GM18499 (cell line): Measurements from ENCODE around the gene COL24A1.

Experiments
- ATAC-seq: cut with Tn5 transposase; IDR thresholded peaks from one replicate; pipeline ENCODE4 v1.9.1; 2021; ENCODE audit warnings: moderate number of reproducible peaks; ENCODE audit not compliant: insufficient read depth, unreplicated experiment

The COL24A1 gene

GRCh38 chr1:86156566-86157455 is at the start of gene COL24A1:
Gene COL24A1, minus strand, starts transcription at chr1:86156772. Its CDS starts 376 bp downstream, at chr1:86156396.
- no peak for ATAC-seq

GRCh38 chr1:86205741-86206140 is 49.2 kb upstream of the COL24A1 start:
- no peak for ATAC-seq

DNA sequence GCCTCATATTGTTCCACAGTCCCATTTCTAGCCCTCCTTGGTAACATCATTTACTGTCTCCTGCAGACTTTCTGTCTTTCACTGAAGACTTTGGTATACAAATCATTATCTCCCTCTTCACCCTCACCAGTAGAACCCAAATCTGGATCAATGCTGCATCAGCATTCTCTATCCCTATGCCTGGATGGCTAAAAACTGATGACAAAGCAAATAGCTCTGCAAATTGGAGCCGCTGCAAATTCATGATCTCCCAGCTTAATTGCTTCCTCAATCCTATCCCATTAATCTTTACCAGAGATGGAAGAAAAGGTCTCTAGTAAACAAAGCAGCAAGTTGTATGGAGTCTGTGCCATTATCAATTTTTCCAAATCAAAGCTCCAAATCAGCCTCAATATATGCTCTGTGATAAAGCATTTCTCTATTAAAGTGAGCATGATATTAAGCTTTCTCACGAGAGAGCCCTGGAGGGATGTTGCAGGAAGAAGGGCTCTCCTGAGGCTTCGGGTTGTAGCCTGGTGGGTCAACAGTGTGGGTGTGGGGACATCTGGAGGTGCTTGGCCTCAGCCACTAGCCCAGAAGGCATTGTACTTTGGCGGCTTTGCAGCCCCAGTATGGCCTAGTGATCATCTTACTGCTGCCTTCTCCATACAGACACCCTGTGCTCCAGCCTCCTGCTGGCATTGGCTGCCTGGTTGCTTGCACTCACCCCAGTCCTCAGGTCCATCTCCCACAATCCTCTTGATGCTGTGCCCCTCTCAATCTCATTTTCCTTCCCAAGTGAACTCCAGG is 46.2 kb upstream of the COL24A1 start:
- ATAC-seq, result no peak

- no peak for ATAC-seq
Observed at GRCh38 chr1:86201311-86201710, 44.7 kb upstream of the COL24A1 start.

DNA sequence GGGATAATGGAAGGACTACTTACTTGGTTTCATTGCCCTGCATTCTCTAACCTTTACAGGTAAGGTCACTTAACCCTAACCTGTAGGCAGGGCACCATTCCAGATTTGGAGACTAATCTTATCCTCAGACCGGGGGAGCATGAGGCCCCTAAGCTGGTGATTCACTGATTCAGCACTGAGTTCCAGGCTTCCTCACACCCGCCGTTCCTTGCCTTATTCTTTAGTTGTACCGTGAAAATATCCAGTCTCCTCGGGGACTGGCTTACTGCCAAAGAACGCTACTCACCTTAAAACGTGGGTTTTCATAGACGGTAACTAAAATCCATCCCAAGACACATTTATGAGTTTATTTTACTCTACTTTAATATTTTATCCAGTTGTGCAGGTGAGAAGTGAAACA is 44.3 kb upstream of the COL24A1 start:
- no peak for ATAC-seq

DNA sequence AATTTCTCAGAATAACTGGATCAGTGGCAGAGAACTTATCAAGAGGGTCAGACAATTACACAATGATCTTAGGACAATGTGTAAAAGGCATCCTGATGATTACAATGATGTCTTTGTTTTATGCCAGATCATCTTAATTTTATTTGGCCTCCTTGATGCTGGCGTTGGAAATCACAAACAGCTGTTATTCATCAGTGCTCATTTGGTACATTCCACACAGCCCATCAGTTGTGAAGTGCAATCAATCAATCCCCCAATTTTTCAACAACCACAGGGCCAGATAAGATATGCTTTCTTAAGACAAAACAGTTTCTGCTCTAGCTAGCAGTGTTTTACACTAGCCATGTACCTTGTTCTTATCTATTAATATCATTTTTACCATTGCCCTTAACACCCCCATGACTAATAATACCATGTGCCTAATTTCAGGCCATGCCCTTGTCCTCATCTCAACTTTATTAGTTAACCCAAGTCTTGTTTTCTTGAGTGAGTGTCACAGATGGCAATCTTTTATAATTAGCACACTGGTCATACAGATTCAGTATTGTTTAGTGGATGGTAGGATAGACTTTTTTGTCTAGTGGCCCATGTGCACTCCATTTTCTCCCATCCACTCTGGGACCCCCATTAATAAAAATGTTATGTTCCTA is 40.8 kb upstream of the COL24A1 start:
- ATAC-seq, result no peak

- ATAC-seq, result no peak
Observed at GRCh38 chr1:86195281-86195680, 38.7 kb upstream of the COL24A1 start.

DNA sequence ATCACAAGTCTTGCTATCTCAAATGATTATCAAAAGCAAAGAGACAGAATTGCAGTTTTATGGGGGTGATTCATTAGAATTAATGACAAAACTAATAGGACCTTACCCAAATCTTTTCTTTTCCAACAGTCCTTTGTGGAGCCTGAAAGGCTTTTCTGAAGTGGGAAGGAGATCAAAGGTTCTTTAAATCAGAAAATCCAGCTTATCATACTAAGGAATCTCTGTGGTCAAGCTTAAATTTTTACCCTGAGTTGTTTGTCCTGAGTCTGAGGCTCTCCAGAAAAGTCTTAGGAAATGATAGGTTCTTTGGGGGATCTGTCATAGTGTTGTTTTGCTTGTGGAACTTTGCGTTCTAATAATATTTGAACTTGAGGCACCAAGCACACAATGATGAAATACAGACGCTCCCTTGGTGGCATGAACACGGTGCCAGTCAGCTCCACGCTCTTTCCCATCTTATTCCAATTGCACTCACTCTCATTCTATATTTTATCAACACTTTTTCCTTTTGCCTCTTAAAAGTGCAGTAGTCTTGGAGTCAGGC is 38.0 kb upstream of the COL24A1 start:
- no peak for ATAC-seq

DNA sequence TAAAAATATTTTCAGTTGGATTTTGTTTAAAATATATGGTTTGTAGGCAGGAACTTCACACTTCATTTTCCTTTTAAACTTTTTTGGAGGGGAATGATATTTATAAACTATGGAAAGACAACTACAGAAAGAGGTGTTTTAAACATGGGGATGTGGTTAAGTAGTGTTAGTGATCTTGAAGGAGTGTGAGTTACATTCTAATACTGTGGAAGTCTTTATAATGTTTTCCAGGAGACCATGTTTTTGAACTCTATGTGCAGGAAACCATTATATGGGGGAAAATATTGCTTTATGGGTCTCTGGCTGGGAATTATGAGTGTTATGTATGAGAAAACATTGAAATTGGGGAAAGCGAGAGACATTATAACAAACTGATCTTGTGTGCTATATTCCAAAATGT is 35.8 kb upstream of the COL24A1 start:
- ATAC-seq, result no peak

DNA sequence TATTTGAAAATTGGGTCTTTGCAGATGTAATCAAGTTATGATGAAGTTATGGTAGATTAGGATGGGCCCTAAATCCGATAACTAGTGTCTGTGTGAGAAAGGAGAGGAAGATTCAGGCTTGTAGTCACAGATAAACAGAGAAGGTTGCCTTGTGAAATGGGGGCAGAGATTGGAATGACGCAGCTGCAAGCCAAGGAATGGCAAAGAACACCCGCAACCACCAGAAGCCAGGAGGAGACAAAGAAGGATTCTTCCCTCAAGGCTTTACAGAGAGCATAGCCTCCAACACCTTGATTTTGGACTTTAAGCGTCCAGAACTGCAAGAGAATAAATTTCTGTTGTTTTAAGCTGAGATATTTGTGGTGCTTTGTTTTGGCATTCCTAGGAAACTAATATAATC is 35.4 kb upstream of the COL24A1 start:
- ATAC-seq, result no peak

GRCh38 chr1:86190873-86191272 is 34.3 kb upstream of the COL24A1 start:
- no peak for ATAC-seq

DNA sequence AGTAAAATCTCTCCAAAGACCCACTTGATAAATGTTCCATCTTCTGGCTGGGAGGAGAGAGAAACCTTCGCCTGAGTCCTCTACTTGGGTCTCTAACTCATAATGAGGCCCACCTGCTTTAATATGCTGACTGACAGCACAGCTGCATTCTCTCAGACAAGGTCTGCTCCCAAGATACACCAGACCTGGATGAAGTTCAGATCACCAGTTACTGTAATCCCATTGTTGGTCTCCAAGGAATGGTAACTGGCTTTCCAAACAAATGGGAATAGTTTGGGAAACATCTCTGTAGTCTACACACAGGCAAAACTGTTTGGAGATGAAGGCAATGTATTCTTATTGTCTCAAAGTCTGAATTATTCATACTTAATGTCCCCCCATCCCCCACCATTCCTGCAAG is 27.9 kb upstream of the COL24A1 start:
- ATAC-seq, result no peak

DNA sequence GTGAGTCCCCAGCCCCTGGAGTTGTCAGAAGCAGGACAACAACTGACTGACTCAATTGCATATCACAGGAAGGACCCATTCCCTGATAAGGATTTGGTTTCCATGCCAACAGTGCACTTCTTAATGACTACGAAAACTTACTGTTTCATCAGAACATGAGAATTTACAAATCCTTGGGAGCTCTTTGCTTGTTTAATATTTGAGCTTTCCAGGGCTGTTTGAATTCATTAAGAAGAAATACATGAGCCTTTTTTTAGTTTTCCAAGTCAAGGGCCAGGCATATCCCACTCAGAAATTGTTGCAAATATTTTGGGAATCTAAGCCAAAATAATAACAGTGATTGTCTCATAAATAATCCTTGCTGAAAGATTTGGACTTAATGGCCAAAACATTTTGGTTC is 27.2 kb upstream of the COL24A1 start:
- ATAC-seq, result no peak

- no peak for ATAC-seq
Observed at GRCh38 chr1:86176226-86176625, 19.7 kb upstream of the COL24A1 start.

DNA sequence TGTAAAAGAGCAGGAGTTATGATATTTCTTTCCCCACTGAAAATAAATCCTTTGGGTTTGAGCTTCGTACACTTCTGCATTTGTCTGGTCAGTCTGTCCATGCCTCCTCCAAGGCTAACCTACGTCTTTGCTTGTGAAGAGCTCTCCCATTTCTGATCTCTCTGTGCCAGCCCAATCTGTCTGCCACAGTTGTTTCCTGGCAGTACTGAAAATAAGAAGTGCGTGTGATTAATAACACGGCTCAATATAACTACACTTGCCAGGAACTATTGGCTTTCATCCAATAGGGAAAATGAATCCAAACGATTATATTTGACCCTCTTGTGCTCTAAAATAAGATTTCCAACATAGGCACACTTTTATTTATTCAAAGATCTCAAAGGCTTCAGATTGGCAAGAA is 19.2 kb upstream of the COL24A1 start:
- no peak for ATAC-seq

GRCh38 chr1:86169625-86170024 is 13.1 kb upstream of the COL24A1 start:
- no peak for ATAC-seq

DNA sequence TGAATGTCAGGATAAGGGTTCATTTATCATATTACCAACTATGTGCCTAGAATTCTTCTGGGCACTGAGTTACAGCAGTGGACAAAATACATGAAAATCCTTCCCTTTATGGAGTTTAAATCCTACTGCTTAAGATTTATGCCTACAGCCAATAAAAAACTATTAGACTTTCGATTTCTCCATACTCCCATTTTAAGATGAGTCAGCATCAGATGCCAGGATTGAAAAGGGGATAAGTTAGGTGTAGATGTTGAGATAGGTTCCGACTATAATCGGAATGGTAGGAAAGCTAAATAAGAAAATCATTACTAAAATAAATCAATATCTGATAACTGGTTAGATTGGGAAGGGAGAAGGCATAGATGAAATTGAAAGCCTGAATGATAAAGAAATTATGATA is 3.2 kb upstream of the COL24A1 start:
- ATAC-seq, result no peak

DNA sequence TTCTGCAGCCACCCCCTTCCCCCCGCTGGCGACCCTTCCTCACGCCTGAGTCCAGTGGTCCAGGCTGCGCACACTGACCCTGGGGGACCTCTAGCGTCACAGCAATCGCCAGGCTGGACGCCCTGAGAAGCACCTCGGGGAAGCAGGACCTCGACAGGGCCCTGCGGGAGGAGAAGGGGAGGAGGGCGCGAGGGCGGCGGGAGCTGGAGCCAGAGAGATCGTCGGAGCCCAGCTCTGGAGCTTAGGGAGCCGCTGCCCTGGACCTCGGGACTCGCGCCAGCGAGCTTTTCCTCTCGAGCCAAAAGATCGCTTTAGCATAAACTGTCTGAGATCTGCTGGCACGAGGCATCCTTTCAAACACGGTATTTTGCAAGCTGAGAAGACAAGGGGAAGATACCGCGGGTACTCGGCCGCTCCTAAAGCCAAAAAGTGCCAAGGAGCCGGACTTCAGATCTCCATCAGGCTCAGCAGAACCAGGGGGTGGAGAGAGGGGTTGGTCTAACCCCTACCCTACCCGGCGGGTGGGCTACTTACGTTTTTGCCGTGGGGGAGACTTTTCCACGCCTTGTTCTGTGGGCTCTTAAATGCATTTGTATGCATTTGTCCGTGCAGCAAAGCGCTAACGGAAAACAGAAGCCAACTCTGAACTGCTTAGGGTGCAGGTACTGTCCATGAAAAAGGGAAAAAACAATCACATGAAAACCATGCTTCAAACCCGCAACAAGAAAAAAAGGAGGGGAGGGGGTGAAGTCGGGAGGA is 586 bp downstream of the COL24A1 start:
- no peak for ATAC-seq

DNA sequence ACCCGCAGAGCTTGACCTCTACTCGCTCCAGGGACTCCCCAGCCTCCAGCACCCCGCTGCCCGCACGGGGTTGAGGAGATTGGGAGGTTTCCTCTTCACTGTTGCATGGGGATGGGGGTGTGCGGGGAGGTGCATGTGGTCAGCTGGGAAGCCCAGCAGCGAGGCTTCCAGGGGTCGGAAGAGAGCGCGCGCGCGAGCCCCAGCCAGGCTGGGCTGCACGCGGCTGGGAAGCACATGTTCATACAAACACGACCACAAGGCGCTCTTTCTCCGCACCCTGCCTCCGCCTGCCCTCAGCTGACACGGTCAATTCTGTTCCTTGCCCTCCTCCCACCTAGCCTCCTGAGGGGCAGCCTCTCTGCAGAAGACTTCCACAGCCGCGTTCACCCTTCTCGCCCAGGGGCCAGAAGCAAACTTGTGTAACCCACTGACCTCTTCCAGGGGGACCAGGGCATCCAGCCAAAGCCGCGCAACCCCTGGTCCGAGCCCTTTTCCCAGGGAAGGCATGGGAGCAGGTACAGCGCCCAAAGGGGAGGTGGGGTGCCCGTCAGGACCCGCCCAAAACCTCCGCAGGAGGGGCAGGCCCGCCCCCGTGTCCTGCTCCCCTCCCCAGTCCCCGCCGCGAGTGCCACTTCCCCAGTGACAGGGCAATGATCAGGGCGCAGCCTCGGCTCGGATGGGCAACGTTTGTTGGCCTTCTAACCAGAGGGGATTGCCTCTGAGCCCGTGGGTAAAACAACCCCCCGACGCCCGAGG is 1.3 kb downstream of the COL24A1 start:
- ATAC-seq, result no peak
